AG04450 (cell line): ENCODE data around the gene ASIC3. TPM values are rescaled to one million over a fixed set of nuclear protein-coding genes. Genes with fewer than 3 reads are reported as not detected.

Experiments used
- CTCF ChIA-PET: fragments of 300-600, 350-600 bp; formaldehyde crosslinking; extraction: SDS; loops from one replicate; lab custom pipeline; 2022; ENCODE audit warnings: antibody characterized with exemption, inconsistent platforms; lab: Charles Lee
- POLR2A ChIA-PET: fragments of 350-600 bp; formaldehyde crosslinking; extraction: SDS; loops from one replicate; lab custom pipeline; 2021; ENCODE audit warnings: antibody characterized with exemption, inconsistent platforms; lab: Yijun Ruan, JAX
- DNase-seq: peaks from one replicate; pipeline ENCODE4 v3.0.0-alpha.2; 2011; ENCODE audit warnings: low read depth, low spot score
- H3K27ac ChIP-seq: one replicate; pipeline ENCODE4 v1.5.1; 2012; ENCODE audit warnings: low read depth, low read length, control low read depth
- H3K27me3 ChIP-seq: one replicate; pipeline ENCODE4 v1.6.0; 2012; ENCODE audit warnings: low read length; ENCODE audit not compliant: control insufficient read depth, insufficient read depth
- H3K4me3 ChIP-seq: 2 replicates; pipeline ENCODE4 v1.5.1; 2011; ENCODE audit warnings: mild to moderate bottlenecking, low read depth, low read length, control low read depth
- H3K9me3 ChIP-seq: 2 replicates; pipeline ENCODE4 v1.5.1; 2012; ENCODE audit warnings: low read length; ENCODE audit not compliant: control insufficient read depth, insufficient read depth
- CTCF ChIP-seq: IDR thresholded peaks from 2 replicates; pipeline ENCODE4 v1.5.1; 2011; ENCODE audit warnings: low read depth, low read length, control low read depth, inconsistent platforms
- polyA plus RNA-seq: library from polyadenylated mRNA; depleted of rRNA; stranded (reverse); fragments of >200 nt; gene quantifications from 2 replicates; pipeline ENCODE4 v1.2.3, GENCODE V29; 2011

The ASIC3 gene
- polyA plus RNA-seq, 1 experiment = 0.07 TPM

- no peak overlapping the region for H3K27ac ChIP-seq
- no peak overlapping the region; the same call in 1 of the 2 replicates for H3K4me3 ChIP-seq
- H3K27me3 ChIP-seq = peaks cover 54% of the 10 kb centered on the region
- H3K9me3 ChIP-seq = no peaks in the 10 kb centered on the region; the same call in 1 of the 2 replicates
- ChIA-PET POLR2A (interaction anchor here (1.3 kb wide), 1 partner anchor 9 kb away, joined by 4 read pairs; the partner anchor contains the start of gene ABCB8), CTCF (interaction anchor here (0.8 to 4.0 kb wide), 19 partner anchors 9 to 120 kb away, joined by 3 to 32 read pairs (median 5); partner anchors contain the start of genes ABCB8 and CDK5)
- DNase-seq = no peak
- TF ChIP-seq CTCF = no peak
These were observed 29.2 kb upstream of the ASIC3 start for GRCh38 chr7:151019130-151019447.

GRCh38 chr7:151020231-151020630 lies 28.1 kb upstream of the ASIC3 start:
- Histone ChIP-seq H3K27ac (no peak overlapping the region), H3K27me3 (peaks cover 54% of the 10 kb centered on the region), H3K4me3 (no peak overlapping the region), H3K9me3 (no peaks in the 10 kb centered on the region; the same call in 1 of the 2 replicates)
- ChIA-PET POLR2A (no interaction called here), CTCF (interaction anchor here (1.2 to 2.8 kb wide), 3 partner anchors 9 to 90 kb away, joined by 5 to 12 read pairs (median 11); no protein-coding TSS in a partner anchor)
- no peak for DNase-seq
- no peak for TF ChIP-seq CTCF

- peaks cover 40% of the 10 kb centered on the region for H3K27me3 ChIP-seq
- H3K4me3 ChIP-seq = no peak overlapping the region
- H3K27ac ChIP-seq = no peak overlapping the region
- no peaks in the 10 kb centered on the region; the same call in 1 of the 2 replicates for H3K9me3 ChIP-seq
- TF ChIP-seq CTCF = no peak
- DNase-seq = no peak
- ChIA-PET CTCF (no interaction called here), POLR2A (no interaction called here)
These were observed 25.1 kb upstream of the ASIC3 start for GRCh38 chr7:151023232-151023631.

GRCh38 chr7:151024435-151025056 lies 23.8 kb upstream of the ASIC3 start, which contains the start of gene ATG9B:
ATG9B (minus strand) TSS chr7:151024494; CDS start chr7:151024423, 71 bp downstream.
- POLR2A ChIA-PET = no interaction called here
- CTCF ChIA-PET = interaction anchor here (0.6 to 0.7 kb wide), 2 partner anchors 41 to 61 kb away, joined by 3 to 10 read pairs; no protein-coding TSS in a partner anchor
- Histone ChIP-seq H3K27me3 (peaks cover 30% of the 10 kb centered on the region), H3K27ac (no peak within 1 kb of the TSS), H3K9me3 (no peaks in the 10 kb centered on the region), H3K4me3 (no peak within 1 kb of the TSS)
- no peak for TF ChIP-seq CTCF
- DNase-seq = no peak
